ENCODE measurements around the gene TMEM273.

TMEM273 gene

DNA sequence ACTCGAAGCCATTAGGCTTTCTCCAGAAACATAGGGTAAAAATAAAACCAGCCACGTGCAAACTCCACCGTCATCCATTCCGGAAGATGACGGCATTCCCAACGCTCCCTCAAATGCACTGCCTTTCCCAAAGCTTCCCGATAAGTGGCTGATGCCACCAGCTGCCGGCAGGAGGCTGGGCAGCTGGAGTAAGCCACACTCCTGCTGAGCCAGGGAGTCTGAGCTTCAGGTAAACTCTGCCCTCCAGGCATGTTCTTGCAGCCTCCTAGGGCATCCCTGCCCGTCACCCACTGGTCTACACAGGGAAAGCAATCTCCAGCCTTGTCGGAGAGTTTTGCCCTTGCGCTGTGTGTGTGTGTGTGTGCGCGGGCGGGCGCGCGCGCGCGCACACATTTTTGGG lies 40.5 kb upstream of the TMEM273 start (continued):
- no peak for TF ChIP-seq BACH2 (CRISPR knock-in tag; IDR thresholded peaks at IDR 0.05; ENCODE audit: borderline replicate concordance)
- TF ChIP-seq, protein P1, sequence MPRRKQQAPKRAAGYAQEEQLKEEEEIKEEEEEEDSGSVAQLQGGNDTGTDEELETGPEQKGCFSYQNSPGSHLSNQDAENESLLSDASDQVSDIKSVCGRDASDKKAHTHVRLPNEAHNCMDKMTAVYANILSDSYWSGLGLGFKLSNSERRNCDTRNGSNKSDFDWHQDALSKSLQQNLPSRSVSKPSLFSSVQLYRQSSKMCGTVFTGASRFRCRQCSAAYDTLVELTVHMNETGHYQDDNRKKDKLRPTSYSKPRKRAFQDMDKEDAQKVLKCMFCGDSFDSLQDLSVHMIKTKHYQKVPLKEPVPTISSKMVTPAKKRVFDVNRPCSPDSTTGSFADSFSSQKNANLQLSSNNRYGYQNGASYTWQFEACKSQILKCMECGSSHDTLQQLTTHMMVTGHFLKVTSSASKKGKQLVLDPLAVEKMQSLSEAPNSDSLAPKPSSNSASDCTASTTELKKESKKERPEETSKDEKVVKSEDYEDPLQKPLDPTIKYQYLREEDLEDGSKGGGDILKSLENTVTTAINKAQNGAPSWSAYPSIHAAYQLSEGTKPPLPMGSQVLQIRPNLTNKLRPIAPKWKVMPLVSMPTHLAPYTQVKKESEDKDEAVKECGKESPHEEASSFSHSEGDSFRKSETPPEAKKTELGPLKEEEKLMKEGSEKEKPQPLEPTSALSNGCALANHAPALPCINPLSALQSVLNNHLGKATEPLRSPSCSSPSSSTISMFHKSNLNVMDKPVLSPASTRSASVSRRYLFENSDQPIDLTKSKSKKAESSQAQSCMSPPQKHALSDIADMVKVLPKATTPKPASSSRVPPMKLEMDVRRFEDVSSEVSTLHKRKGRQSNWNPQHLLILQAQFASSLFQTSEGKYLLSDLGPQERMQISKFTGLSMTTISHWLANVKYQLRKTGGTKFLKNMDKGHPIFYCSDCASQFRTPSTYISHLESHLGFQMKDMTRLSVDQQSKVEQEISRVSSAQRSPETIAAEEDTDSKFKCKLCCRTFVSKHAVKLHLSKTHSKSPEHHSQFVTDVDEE (CRISPR knock-in tag; IDR thresholded peaks at IDR 0.05): no peak
- no peak for TF ChIP-seq ZC3H10 (CRISPR knock-in tag; IDR thresholded peaks at IDR 0.05)

DNA sequence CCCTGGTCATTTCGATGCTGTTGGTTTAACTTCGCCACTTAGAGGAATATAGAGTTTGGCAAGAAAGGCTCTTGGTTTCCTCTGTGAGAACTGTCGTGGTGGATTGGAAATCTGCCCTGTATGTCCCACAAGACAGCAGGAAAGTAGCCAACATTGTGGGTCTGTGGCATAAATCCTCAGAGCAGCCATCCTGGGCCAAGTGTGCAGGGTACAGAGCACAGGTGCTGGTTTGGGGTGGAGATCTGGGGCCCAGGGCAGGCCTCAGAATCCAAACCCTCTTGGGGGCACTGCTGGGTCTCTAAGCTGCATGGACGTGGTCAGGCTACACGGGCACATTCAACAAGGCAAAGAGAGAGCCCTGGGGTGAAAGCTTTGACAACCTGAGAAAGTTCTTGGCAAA lies 39.2 kb upstream of the TMEM273 start:
- TF ChIP-seq BACH2 (CRISPR knock-in tag; IDR thresholded peaks at IDR 0.05; ENCODE audit: borderline replicate concordance) (no peak), RARB (CRISPR knock-in tag; IDR thresholded peaks at IDR 0.05) (no peak), ZFP30 (CRISPR knock-in tag; IDR thresholded peaks at IDR 0.05) (no peak), ZNF565 (CRISPR knock-in tag; conservative IDR thresholded peaks at IDR 0.05; ENCODE audit: low read depth) (no peak), ISL1 (CRISPR knock-in tag; IDR thresholded peaks at IDR 0.05) (no peak), SNAI2 (CRISPR knock-in tag; IDR thresholded peaks at IDR 0.05) (no peak), ZNF70 (CRISPR knock-in tag; IDR thresholded peaks at IDR 0.05) (no peak), ZC3H10 (CRISPR knock-in tag; IDR thresholded peaks at IDR 0.05) (no peak), ESRRG (CRISPR knock-in tag; IDR thresholded peaks at IDR 0.05) (no peak), POU6F1 (CRISPR knock-in tag; IDR thresholded peaks at IDR 0.05; ENCODE audit: borderline replicate concordance, low read depth) (no peak), OSR1 (CRISPR knock-in tag; IDR thresholded peaks at IDR 0.05) (no peak), ZFP3 (CRISPR knock-in tag; IDR thresholded peaks at IDR 0.05) (no peak), TCF4 (CRISPR knock-in tag; IDR thresholded peaks at IDR 0.05; ENCODE audit: borderline replicate concordance) (no peak)
- TF ChIP-seq, protein P1 (CRISPR knock-in tag; IDR thresholded peaks at IDR 0.05): no peak
- TF ChIP-seq, protein P2, sequence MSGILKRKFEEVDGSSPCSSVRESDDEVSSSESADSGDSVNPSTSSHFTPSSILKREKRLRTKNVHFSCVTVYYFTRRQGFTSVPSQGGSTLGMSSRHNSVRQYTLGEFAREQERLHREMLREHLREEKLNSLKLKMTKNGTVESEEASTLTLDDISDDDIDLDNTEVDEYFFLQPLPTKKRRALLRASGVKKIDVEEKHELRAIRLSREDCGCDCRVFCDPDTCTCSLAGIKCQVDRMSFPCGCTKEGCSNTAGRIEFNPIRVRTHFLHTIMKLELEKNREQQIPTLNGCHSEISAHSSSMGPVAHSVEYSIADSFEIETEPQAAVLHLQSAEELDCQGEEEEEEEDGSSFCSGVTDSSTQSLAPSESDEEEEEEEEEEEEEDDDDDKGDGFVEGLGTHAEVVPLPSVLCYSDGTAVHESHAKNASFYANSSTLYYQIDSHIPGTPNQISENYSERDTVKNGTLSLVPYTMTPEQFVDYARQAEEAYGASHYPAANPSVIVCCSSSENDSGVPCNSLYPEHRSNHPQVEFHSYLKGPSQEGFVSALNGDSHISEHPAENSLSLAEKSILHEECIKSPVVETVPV (CRISPR knock-in tag; IDR thresholded peaks at IDR 0.05): no peak
- TF ChIP-seq, protein P3, sequence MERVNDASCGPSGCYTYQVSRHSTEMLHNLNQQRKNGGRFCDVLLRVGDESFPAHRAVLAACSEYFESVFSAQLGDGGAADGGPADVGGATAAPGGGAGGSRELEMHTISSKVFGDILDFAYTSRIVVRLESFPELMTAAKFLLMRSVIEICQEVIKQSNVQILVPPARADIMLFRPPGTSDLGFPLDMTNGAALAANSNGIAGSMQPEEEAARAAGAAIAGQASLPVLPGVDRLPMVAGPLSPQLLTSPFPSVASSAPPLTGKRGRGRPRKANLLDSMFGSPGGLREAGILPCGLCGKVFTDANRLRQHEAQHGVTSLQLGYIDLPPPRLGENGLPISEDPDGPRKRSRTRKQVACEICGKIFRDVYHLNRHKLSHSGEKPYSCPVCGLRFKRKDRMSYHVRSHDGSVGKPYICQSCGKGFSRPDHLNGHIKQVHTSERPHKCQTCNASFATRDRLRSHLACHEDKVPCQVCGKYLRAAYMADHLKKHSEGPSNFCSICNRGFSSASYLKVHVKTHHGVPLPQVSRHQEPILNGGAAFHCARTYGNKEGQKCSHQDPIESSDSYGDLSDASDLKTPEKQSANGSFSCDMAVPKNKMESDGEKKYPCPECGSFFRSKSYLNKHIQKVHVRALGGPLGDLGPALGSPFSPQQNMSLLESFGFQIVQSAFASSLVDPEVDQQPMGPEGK (CRISPR knock-in tag; IDR thresholded peaks at IDR 0.05; ENCODE audit: borderline replicate concordance): no peak
- no peak for ATAC-seq

DNA sequence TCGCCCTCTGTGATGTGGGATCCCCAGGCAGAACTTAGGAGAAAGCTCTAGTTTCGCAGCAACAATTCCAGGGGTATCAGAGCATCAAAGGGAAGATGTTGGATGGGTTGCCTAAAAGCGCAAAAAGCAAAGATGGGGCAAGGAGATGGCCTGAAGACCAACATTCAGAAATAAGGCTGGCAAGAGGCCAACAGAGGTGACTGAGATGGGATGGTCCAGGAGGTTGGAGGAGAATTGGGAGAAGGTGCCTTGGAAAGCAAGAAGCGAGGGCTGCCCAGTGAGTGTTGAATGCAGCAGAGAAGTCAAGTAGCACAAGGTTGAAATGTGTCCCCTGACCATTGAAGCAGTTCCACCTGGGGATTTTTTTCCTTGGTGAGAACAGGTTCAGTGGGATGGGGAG lies 38.4 kb upstream of the TMEM273 start:
- no peak for ATAC-seq
- TF ChIP-seq BACH2 (CRISPR knock-in tag; IDR thresholded peaks at IDR 0.05; ENCODE audit: borderline replicate concordance): no peak
- no peak for TF ChIP-seq ZFP30 (CRISPR knock-in tag; IDR thresholded peaks at IDR 0.05)
- no peak for TF ChIP-seq ZNF70 (CRISPR knock-in tag; IDR thresholded peaks at IDR 0.05)
- no peak for TF ChIP-seq POU6F1 (CRISPR knock-in tag; IDR thresholded peaks at IDR 0.05; ENCODE audit: borderline replicate concordance, low read depth)
- TF ChIP-seq, protein P2 (CRISPR knock-in tag; IDR thresholded peaks at IDR 0.05): no peak
- no peak for TF ChIP-seq GLIS3 (CRISPR knock-in tag; IDR thresholded peaks at IDR 0.05)
- no peak for TF ChIP-seq OSR1 (CRISPR knock-in tag; IDR thresholded peaks at IDR 0.05)
- TF ChIP-seq TCF4 (CRISPR knock-in tag; IDR thresholded peaks at IDR 0.05; ENCODE audit: borderline replicate concordance): no peak
- TF ChIP-seq CSDC2 (CRISPR knock-in tag; IDR thresholded peaks at IDR 0.05): no peak

Measured in SK-N-SH treated with all-trans-retinoic acid at 6 μM for 48 hours (cell line).